GM19238 (cell line): ENCODE data around the gene PPEF1.

ENCODE experiments used
- DNase-seq: peaks from one replicate; pipeline ENCODE4 v3.0.0; 2011; ENCODE audit warnings: low spot score; ENCODE audit not compliant: insufficient read length

The PPEF1 gene, protein sequence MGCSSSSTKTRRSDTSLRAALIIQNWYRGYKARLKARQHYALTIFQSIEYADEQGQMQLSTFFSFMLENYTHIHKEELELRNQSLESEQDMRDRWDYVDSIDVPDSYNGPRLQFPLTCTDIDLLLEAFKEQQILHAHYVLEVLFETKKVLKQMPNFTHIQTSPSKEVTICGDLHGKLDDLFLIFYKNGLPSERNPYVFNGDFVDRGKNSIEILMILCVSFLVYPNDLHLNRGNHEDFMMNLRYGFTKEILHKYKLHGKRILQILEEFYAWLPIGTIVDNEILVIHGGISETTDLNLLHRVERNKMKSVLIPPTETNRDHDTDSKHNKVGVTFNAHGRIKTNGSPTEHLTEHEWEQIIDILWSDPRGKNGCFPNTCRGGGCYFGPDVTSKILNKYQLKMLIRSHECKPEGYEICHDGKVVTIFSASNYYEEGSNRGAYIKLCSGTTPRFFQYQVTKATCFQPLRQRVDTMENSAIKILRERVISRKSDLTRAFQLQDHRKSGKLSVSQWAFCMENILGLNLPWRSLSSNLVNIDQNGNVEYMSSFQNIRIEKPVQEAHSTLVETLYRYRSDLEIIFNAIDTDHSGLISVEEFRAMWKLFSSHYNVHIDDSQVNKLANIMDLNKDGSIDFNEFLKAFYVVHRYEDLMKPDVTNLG

DNA sequence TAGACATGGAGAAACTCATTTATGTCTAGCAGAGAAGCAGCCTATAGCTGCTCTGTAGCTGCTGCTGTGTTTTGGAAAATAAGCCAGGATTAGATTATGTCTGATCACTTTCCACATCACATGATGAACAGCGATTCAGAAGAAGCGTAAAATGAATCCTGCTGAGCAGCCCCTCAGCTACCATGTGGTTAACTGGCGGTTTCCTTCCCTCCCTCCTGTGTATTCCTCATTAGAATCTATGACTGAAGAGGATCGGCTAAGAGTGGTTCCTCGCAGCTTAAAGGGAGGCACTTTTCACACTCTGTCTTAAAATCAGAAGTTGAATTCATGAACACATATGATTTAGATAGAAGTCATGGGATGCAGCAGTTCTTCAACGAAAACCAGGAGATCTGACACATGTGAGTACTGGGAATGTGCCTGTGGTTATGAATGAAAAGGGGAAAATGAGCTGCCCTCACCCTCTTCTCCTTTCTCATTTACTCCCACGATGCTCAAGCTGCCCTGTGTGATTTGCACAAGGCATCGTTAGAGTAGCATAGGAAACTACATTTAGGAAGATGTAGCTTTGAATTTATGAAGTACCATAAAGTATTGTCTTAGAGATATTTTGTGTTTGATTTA is at the start of gene PPEF1:
PPEF1 (plus strand) TSS at position 220 of the 624 bp plus-strand sequence; CDS start at position 356, 136 bp downstream.
- no peak for DNase-seq

DNA sequence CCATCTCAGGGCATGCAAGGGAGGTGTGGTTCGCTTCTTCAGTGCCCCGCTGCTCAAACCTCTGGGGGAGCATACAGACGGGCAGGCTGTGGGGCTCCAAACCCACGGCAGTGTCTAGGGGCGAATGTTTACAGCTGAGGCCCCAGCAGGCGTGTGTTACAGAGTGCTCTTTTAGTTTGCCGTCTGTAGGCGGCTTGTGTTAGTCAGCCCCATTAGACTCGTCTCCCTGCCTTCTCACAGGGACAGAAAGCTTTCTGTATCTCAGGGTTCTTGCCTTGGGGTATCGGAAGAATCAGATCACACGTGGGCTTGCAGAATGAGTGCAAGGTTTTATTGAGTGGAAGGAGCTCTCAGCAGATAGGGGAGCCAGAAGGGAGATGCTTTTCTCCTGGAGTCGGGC is 46.2 kb upstream of the PPEF1 start:
- DNase-seq: no peak

DNA sequence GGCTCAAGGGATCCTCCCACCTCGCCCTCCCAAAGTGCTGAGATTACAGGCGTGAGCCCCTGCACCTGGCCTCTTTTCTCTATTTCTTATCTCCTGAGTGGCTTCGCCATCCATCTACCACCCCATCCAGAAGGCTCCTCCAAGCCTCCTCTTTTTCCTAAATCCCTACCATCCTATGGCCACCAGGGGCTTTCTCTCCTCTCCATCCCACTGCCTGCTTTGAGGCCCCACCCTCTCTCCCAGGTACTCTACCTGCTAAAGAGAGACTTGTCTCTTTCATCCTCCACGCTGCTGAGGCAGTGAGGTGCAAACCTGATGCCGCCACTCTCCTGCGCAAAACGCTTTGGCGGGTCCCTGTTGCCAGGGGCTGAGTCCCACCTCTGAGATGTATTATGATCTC is 42.5 kb upstream of the PPEF1 start:
- DNase-seq: no peak

GRCh38 chrX:18666614-18667013 is 40.8 kb upstream of the PPEF1 start:
- DNase-seq: no peak

GRCh38 chrX:18668071-18668835 is 39.2 kb upstream of the PPEF1 start:
- DNase-seq: no peak

- no peak for DNase-seq
Measured at GRCh38 chrX:18672008-18672407, 35.4 kb upstream of the PPEF1 start, which contains the start of gene RS1. RS1 (minus strand) TSS chrX:18672108; CDS start chrX:18672068, 40 bp downstream.

- DNase-seq: no peak
Measured at GRCh38 chrX:18674417-18674787, 33.0 kb upstream of the PPEF1 start.

DNA sequence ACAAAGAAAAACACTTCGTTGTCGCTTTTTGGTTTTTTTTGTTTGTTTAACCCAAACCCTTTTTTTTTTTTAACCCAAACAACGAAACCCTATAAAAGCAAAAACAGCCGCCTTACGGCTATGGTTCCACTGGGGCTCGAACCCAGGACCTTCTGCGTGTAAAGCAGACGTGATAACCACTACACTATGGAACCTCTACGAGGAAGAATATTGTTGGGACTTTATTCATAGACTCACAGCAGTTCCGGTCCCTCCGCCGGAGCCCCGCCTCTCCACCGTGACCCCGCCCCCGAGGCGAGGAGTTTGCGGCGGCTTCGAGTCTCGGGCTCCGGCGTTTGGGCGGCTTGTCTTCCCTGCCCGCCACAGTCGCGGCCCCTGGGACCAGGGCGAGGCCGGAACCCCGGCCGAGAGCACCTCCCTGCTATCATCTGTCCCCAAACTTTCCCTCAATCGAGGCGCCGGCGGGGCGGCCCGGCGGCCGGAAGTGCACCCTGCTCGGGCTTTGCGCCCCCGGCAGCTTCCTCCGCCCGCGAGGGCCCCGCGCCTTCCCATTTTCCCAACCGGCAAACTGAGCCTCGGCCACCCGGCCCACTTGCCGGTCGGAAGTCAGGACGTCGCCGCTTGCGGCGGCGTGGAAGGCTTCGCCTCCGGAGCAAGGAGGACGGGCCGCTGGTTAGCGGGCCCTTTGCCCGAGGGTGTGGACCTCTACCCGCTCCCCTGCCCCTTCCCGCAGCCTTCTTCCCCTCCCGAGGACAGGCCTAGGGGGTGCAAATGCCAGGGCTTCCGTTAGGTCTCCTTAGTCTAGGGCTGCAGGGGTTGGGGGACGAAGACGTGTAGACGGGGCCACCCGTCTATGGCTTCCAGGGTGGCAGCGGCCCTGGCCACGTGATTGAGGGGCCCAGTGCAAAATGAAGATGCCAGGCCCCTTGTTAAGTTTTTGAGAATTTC is 32.4 kb upstream of the PPEF1 start:
- DNase-seq: peak; percentile 61

- no peak for DNase-seq
Measured at GRCh38 chrX:18676050-18676449, 31.4 kb upstream of the PPEF1 start.

- no peak for DNase-seq
Measured at GRCh38 chrX:18676470-18676869, 31.0 kb upstream of the PPEF1 start.

- no peak for DNase-seq
Measured at GRCh38 chrX:18677161-18677869, 30.1 kb upstream of the PPEF1 start.

- no peak for DNase-seq
Measured at GRCh38 chrX:18681996-18682395, 25.4 kb upstream of the PPEF1 start.

DNA sequence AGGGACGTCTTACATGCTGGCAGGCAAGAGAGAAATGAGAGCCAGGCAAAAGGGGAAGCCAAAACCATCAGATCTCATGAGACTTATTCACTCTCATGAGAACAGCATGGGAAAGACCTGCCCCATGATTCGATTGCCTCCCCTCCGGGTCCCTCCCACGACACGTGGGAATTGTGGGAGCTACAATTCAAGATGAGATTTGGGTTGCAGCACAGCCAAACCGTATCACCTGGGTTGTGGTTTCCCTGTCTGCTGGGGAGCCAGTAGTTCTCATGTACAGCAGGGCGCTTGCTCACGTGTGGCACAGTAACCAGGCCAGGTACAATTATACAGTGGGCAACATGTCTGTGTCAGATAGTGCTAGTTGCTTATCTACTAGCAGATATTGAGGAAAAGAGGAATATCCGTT is 24.5 kb upstream of the PPEF1 start:
- no peak for DNase-seq

DNA sequence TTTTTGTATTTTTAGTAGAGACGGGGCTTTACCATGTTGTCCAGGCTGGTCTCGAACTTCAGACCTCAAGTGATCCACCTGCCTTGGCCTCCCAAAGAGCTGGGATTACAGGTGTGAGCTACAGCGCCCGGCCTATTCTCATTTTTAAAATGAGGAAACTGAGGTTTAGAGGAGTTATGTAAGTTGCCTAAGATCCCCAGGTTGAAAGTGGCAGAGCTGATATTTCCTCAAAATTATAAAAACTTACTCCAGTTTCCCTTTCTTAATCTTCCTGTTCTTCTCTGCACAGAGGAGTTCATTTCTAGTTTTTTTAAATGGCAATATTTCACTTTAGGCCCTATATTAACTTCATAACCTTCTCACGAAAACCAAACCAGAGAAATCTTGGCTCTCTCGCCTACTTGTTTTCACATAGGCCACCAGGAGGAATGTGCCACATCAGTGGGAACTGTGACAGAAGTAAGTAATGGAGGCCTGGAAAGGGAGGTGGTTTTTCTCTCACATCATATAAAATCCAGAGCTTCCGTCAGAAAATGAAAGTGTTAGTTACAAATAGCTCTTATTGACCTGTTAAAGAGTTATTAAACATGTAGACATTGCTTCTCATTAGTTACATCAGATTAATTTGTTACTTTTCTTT is 19.5 kb upstream of the PPEF1 start:
- DNase-seq: no peak

DNA sequence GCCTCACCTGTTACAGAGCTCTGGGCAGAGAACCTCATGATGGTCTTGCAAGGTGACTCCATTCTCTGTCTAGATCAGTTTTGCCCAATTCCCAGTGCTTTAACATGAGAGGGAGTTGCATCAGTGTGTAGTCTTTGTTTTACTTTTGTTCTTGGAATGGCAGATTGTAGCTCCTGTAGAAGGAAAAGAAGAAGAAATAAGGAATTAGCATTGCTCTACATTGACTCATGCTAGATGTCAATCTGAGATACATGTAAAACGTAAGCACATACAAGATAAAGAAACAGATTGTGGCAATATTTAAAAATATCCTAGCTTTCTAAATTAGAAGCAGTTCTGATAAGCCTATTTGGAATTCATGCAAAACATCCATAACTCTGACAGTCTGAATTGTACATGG is 16.0 kb upstream of the PPEF1 start:
- DNase-seq: no peak

DNA sequence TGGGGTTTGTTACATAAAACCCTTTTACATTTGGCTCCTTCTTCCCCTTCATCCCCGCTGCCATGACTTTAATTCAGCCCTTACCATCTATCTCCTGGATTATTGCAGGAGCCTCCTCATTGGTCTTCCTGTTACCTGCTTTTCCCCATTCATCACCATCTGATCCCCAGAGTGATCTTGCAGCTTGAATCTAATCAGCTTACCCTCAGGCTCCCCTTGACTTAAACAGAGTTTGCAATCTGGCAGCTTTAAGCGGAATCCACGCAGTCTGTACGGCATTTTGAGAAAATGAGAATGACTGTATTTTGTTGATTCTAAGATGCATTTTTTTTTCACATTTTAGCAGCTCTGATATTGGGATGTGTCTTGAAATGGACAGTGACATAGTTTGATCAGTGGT is 14.9 kb upstream of the PPEF1 start:
- DNase-seq: no peak

DNA sequence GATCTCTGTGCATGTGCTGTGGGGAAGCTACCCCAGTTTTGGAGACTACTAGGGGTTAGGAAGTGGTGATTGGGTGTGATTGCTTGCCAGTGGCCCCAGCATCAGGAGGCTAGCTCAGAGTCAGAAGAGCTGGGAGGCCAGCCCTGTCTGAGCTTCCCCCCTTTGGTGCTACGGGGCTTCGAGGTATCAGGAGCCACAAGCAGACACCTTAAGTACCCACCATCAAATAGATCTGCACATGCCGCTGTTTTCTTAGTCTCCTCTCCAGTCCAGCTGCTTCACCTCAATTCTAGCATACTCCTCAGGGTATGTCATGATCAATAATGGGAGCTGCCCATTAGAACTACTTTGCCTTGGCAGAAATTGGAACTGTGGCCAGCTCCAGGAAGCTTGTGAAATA is 10.8 kb upstream of the PPEF1 start:
- DNase-seq: no peak

DNA sequence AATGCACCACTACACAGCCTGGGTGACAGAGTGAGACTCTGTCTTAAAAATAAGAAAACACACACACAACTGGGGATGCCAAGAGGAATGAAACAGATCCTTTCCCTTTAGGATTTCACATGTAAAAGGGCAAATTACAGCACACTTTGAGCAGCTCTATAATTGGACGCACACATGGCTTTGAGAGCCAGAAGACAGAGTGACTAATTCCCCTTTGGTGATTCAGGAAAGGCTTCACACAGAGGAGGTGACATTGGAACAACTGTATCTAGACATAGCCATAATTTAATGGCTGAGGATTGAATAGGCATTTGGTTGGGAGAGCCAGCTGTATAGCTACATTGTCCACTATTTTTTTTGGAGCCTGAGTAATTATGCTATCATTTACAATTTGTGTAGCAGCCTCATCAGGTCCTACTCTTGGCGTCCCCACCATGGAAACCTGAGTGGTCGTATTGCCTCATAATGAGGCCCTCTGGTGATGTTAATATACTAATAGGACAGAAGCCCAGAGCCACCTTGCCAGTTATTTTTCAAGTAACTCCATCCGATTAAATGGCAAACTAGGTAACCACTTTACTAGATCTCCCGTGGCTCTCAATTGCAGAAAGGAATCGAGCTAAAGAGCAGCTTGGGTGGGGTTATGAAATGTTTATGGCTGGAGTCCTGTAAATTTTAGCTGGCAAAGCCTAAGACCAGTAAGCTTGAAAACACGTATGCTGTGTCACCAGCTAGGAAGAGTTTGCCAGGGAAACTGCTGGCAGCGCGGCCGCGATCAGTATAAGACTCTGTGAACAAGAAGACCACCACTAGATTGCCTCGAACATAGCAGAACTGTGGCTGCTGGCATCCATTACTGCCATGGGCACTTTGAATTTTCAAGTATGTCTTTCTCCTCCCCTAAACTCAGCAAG is 8.5 kb upstream of the PPEF1 start:
- DNase-seq: no peak
